HT-29 (cell line): ENCODE data around the gene ZBTB7C. TPM values are rescaled to one million over a fixed set of nuclear protein-coding genes. Genes with fewer than 3 reads are reported as not detected.

Experiments
- DNase-seq: peaks from one replicate; pipeline ENCODE4 v3.0.0-alpha.2; 2015; ENCODE audit warnings: low spot score
- total RNA-seq: library from RNA; depleted of rRNA; stranded (reverse); fragments of >200 nt; shearing (Covaris generic); gene quantifications from 2 replicates; pipeline ENCODE4 v1.2.3, GENCODE V29; 2014

ZBTB7C gene
- total RNA-seq, 1 experiment from 2014 or later: 15.1 TPM

- peak; percentile 17 for DNase-seq
Observed at GRCh38 chr18:48326901-48327675, 82.1 kb downstream of the ZBTB7C start.

GRCh38 chr18:48325115-48325665, 84.0 kb downstream of the ZBTB7C start:
- no peak for DNase-seq

GRCh38 chr18:48324651-48325050, 84.5 kb downstream of the ZBTB7C start:
- DNase-seq: no peak

GRCh38 chr18:48323151-48323550, 86.0 kb downstream of the ZBTB7C start:
- no peak for DNase-seq

- no peak for DNase-seq
Observed at GRCh38 chr18:48321536-48321935, 87.6 kb downstream of the ZBTB7C start.

GRCh38 chr18:48321121-48321520, 88.1 kb downstream of the ZBTB7C start:
- DNase-seq: no peak

- DNase-seq: no peak
Observed at GRCh38 chr18:48320639-48320945, 88.6 kb downstream of the ZBTB7C start.

GRCh38 chr18:48319801-48320638, 89.2 kb downstream of the ZBTB7C start:
- DNase-seq: no peak

- no peak for DNase-seq
Observed at GRCh38 chr18:48318436-48318835, 90.7 kb downstream of the ZBTB7C start.

- DNase-seq: no peak
Observed at GRCh38 chr18:48317781-48318381, 91.3 kb downstream of the ZBTB7C start.

- DNase-seq: no peak
Observed at GRCh38 chr18:48316177-48316576, 93.0 kb downstream of the ZBTB7C start.

GRCh38 chr18:48314690-48315089, 94.5 kb downstream of the ZBTB7C start:
- DNase-seq: no peak

- DNase-seq: no peak
Observed at GRCh38 chr18:48313792-48314191, 95.4 kb downstream of the ZBTB7C start.

- no peak for DNase-seq
Observed at GRCh38 chr18:48312066-48312465, 97.1 kb downstream of the ZBTB7C start.

- DNase-seq: no peak
Observed at GRCh38 chr18:48310999-48311398, 98.2 kb downstream of the ZBTB7C start.

- DNase-seq: no peak
Observed at GRCh38 chr18:48310353-48310752, 98.8 kb downstream of the ZBTB7C start.

GRCh38 chr18:48308755-48309575, 100.2 kb downstream of the ZBTB7C start:
- DNase-seq: no peak

- peak; percentile 86 for DNase-seq
Observed at GRCh38 chr18:48308027-48308635, 101.1 kb downstream of the ZBTB7C start.

- peak; percentile 20 for DNase-seq
Observed at GRCh38 chr18:48306838-48307237, 102.3 kb downstream of the ZBTB7C start.

GRCh38 chr18:48304906-48305693, 104.1 kb downstream of the ZBTB7C start:
- DNase-seq: no peak
